Liver (tissue), 3 donors: ENCODE results near the gene TSPAN18.

Experiments
- ATF3 ChIP-seq: IDR thresholded peaks from 2 replicates; pipeline ENCODE4 v1.6.1; 2016; ENCODE audit warnings: antibody characterized with exemption
- CTCF ChIP-seq: fragments of 150-350 bp; IDR thresholded peaks from 2 replicates; pipeline ENCODE4 v1.5.1; 2017; ENCODE audit warnings: improper control_type of control experiment, low read depth, low read length; ENCODE audit not compliant: missing input control
- JUND ChIP-seq, 2 donors: IDR thresholded peaks; 2 replicates each; pipeline ENCODE4 v1.6.1; 2016; ENCODE audit warnings: antibody characterized with exemption in 2 of 2
- NR2F2 ChIP-seq: IDR thresholded peaks from 2 replicates; pipeline ENCODE4 v1.6.1; 2016; ENCODE audit warnings: antibody characterized with exemption
- RAD21 ChIP-seq, 2 donors: IDR thresholded peaks; 2 replicates each; pipeline ENCODE4 v1.6.1; 2016; ENCODE audit warnings: antibody characterized with exemption in 2 of 2, mild to moderate bottlenecking in 2 of 2
- REST ChIP-seq: IDR thresholded peaks from 2 replicates; pipeline ENCODE4 v1.6.1; 2016; ENCODE audit warnings: antibody characterized with exemption, mild to moderate bottlenecking
- donor health status: healthy.
- donor health status: healthy.

- TF ChIP-seq REST (no peak), CTCF (no peak), RAD21 (IDR thresholded peaks at IDR 0.05) (no peak), JUND (IDR thresholded peaks at IDR 0.05) (no peak), ATF3 (no peak), NR2F2 (no peak)
These were observed 13.7 kb upstream of the TSPAN18 start for GRCh38 chr11:44713022-44713421.
